Adrenal gland (tissue), 12 donors: ENCODE data around the gene NOSIP. TPM values are rescaled to one million over a fixed set of nuclear protein-coding genes. Genes with fewer than 3 reads are reported as not detected.

ENCODE experiments used
- DNase-seq, 7 donors: peaks; one replicate each; pipeline ENCODE4 v3.0.0-alpha.2; 2019 to 2020
- H3K27ac ChIP-seq, 5 donors: fragments of 200-600 bp; sonication (generic) in 4 of 5; 1 replicate in 3 of 5; 2 replicates in 2 of 5; pipeline versions ENCODE4 v1.5.1 to v1.8.0; 2016 to 2020; ENCODE audit warnings: mild to moderate bottlenecking in 1 of 5
- H3K27me3 ChIP-seq: fragments of 200-600 bp; 2 replicates; pipeline ENCODE4 v1.8.0; 2021
- H3K36me3 ChIP-seq, 2 donors: fragments of 200-600 bp; replicated peaks in 1 of 2; 1 replicate in 1 of 2; 2 replicates in 1 of 2; pipeline versions ENCODE4 v1.5.1 to v1.8.0; 2018 to 2022
- H3K4me1 ChIP-seq, 2 donors: fragments of 200-600 bp; replicated peaks in 1 of 2; 1 replicate in 1 of 2; 2 replicates in 1 of 2; pipeline versions ENCODE4 v1.5.1 to v1.8.0; 2018 to 2021
- H3K4me3 ChIP-seq, 4 donors: fragments of 200-600 bp; sonication (generic) in 3 of 4; one replicate each; pipeline ENCODE4 v1.5.1; 2016 to 2018
- H3K9me3 ChIP-seq, 3 donors: fragments of 200-600 bp; sonication (generic) in 1 of 3; replicated peaks in 1 of 3; 1 replicate in 2 of 3; 2 replicates in 1 of 3; pipeline versions ENCODE4 v1.5.1 to v1.8.0; 2016 to 2021
- POLR2A ChIP-seq, 2 donors: fragments of 450-650 bp; IDR thresholded peaks; one replicate each; pipeline ENCODE4 v1.6.1; 2017; ENCODE audit warnings: antibody characterized with exemption in 2 of 2, mild to moderate bottlenecking in 2 of 2, moderate library complexity in 1 of 2
- WGBS, 4 donors: extraction: QIAGEN DNeasy Blood & Tissue Kit in 2 of 4; methylation state at CpG; one replicate each; pipeline versions ENCODE4 v1.1.5 to v1.1.7; 2013 to 2017; 5-methylcytosine and 5-hydroxymethylcytosine counted together
- intact Hi-C, 2 donors: fragments of 100-400 bp; cut with DNase I; formaldehyde crosslinking; loops; one replicate each; pipeline versions ENCODE4 v1.14.1 to v1.15.0; 2022 to 2023
- polyA plus RNA-seq, 3 donors: library from polyadenylated mRNA; stranded (reverse); fragments of 200-250 nt in 2 of 3; fragments of 350-450 nt in 1 of 3; fragmentation: Illumina TruSeq in 1 of 3; extraction: RNeasy Lipid Tissue Mini Kit (QIAGEN cat#74804) in 1 of 3; gene quantifications; one replicate each; pipeline ENCODE4 v1.2.3, GENCODE V29; 2013 to 2014
- total RNA-seq, 9 donors: library from RNA; depleted of rRNA in 4 of 9; stranded (reverse); fragments of >200 nt in 4 of 9; fragments of 120-200 nt in 1 of 9; fragmentation: NEBNext Ultra II Directional in 1 of 9; extraction: Animal tissue kit (Norgen Biotek cat#: 25700) in 1 of 9; gene quantifications; one replicate each; pipeline versions ENCODE4 v1.1.0 to v1.2.4, GENCODE V29; 2013 to 2023
- TF ChIP-seq, protein P1 (sequence below), 6 experiments: fragments of 450-650 bp in 4 of 6; fragments of 200-600 bp in 2 of 6; sonication (generic) in 1 of 6; IDR thresholded peaks; 1 replicate in 5 of 6; 2 replicates in 1 of 6; pipeline versions ENCODE4 v1.5.1 to v1.8.0; 2016 to 2021; ENCODE audit warnings: antibody characterized with exemption in 6 of 6, mild to moderate bottlenecking in 2 of 6, moderate library complexity in 1 of 6
- donor health status: healthy with polysubstance abuse.
- donor health status: Bipolar disorder and iron deficiency.
- donor health status: DM: yes; HTN: yes; CAD: no.
- donor health status: DM: no; HTN: no; CAD: no.
- donor health status: DM: no; HTN: no; CAD: no.
- donor health status: DM: yes; HTN: yes; CAD: no.

The NOSIP gene
- total and polyA plus RNA-seq, 12 donors = 35.0 to 159 (median 64.2) TPM

DNA sequence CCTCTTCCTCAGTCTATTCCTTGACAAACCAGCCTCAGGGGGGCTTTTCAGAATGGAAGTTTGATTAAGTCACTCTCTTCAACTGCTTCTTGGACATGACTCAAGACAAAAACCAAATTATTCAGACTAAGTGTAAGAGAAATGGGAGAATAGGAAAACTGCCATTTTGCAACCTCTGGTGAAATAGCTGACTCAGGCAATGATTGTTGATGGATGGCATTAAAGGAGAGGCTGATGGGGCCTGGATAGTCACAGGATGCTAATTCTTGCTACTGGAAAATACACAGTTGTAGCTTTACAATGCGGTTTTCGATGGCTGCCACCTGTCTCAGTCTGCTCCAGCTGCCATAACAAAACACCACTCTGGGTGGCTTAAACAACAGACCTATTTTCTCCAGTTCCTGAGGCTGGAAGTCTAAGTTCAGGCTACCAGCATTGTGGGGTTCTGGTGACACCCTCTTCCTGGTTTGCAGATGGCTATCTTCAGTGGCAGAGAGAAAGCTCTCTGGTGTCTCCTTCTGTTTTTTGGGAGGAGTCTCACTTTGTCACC is 6.1 kb downstream of the NOSIP start:
- intact Hi-C loops = no loop called here
- H3K36me3 ChIP-seq = peaks cover 0 to 8% of the 10 kb centered on the region in 2 donors
- peaks cover 15 to 24% of the 10 kb centered on the region in 2 donors for H3K4me1 ChIP-seq
- no peaks in the 10 kb centered on the region for H3K9me3 ChIP-seq
- DNase-seq = no peak
- no peaks in the 10 kb centered on the region for H3K27me3 ChIP-seq
- H3K27ac ChIP-seq = no peak overlapping the region
- H3K4me3 ChIP-seq = no peak overlapping the region
- TF ChIP-seq, protein P1, sequence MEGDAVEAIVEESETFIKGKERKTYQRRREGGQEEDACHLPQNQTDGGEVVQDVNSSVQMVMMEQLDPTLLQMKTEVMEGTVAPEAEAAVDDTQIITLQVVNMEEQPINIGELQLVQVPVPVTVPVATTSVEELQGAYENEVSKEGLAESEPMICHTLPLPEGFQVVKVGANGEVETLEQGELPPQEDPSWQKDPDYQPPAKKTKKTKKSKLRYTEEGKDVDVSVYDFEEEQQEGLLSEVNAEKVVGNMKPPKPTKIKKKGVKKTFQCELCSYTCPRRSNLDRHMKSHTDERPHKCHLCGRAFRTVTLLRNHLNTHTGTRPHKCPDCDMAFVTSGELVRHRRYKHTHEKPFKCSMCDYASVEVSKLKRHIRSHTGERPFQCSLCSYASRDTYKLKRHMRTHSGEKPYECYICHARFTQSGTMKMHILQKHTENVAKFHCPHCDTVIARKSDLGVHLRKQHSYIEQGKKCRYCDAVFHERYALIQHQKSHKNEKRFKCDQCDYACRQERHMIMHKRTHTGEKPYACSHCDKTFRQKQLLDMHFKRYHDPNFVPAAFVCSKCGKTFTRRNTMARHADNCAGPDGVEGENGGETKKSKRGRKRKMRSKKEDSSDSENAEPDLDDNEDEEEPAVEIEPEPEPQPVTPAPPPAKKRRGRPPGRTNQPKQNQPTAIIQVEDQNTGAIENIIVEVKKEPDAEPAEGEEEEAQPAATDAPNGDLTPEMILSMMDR (IDR thresholded peaks at IDR 0.05) = no peak
- TF ChIP-seq POLR2A (IDR thresholded peaks at IDR 0.05) = no peak
- 87 to 95% (median 92%) methylated on average over 2 of the region's 2 CpGs for WGBS, 4 donors

DNA sequence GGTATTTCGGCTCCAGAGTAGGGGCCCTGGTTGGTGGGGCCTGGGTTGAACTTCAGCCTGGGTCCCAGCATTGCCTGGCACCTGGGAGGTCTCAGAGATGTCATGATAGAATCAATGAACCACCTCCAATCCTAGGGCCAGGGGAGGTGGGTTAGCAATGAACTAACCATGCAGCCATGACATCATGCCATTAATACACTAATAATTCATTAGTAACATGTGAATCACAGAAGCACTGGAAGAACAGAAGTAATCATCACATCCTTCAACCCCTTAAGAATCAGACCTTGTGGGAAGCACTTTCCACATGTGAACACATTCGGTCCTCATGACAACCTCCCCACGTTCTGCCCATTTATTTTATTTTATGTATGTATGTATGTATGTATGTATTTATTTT is 6.9 kb downstream of the NOSIP start:
- peaks cover 13 to 17% of the 10 kb centered on the region in 2 donors for H3K4me1 ChIP-seq
- no peak overlapping the region for H3K4me3 ChIP-seq
- no peaks in the 10 kb centered on the region for H3K9me3 ChIP-seq
- H3K27ac ChIP-seq = no peak overlapping the region
- H3K36me3 ChIP-seq = peaks cover 0 to 8% of the 10 kb centered on the region in 2 donors
- intact Hi-C loops = no loop called here
- no peak for DNase-seq
- WGBS, 4 donors = 71 to 86% (median 80%) methylated on average over 2 to 3 of the region's 3 CpGs
- no peaks in the 10 kb centered on the region for H3K27me3 ChIP-seq
- TF ChIP-seq POLR2A (IDR thresholded peaks at IDR 0.05) = no peak
- TF ChIP-seq, protein P1 (IDR thresholded peaks at IDR 0.05) = no peak

DNA sequence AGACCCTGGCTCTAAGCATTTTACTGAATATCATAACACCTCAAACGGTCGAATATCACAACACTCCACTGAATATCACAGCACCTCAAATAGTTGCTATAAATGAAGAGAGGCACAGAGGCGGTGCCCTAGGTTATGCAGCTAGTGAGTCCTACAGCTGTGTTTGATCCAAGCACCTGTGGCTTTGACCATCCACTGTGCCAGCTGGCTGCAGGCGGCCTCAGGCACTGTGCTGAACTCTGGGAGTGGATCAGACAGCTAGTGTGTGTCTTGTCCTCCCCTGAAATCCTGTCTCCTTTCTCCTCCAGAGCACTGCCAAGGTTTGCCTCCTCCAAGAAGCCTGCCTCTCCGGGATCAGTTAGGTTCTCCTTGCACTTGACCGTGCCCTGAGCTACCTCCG is 7.3 kb downstream of the NOSIP start:
- TF ChIP-seq POLR2A (IDR thresholded peaks at IDR 0.05) = no peak
- TF ChIP-seq, protein P1 (IDR thresholded peaks at IDR 0.05) = no peak
- Histone ChIP-seq H3K27ac (no peak overlapping the region), H3K36me3 (peaks cover 0 to 8% of the 10 kb centered on the region in 2 donors), H3K4me1 (peaks cover 13 to 21% of the 10 kb centered on the region in 2 donors), H3K9me3 (no peaks in the 10 kb centered on the region), H3K4me3 (no peak overlapping the region), H3K27me3 (no peaks in the 10 kb centered on the region)
- DNase-seq = no peak
- intact Hi-C loops = no loop called here
- WGBS, 4 donors = 90 to 94% (median 91%) methylated on average over 4 to 7 of the region's 7 CpGs

DNA sequence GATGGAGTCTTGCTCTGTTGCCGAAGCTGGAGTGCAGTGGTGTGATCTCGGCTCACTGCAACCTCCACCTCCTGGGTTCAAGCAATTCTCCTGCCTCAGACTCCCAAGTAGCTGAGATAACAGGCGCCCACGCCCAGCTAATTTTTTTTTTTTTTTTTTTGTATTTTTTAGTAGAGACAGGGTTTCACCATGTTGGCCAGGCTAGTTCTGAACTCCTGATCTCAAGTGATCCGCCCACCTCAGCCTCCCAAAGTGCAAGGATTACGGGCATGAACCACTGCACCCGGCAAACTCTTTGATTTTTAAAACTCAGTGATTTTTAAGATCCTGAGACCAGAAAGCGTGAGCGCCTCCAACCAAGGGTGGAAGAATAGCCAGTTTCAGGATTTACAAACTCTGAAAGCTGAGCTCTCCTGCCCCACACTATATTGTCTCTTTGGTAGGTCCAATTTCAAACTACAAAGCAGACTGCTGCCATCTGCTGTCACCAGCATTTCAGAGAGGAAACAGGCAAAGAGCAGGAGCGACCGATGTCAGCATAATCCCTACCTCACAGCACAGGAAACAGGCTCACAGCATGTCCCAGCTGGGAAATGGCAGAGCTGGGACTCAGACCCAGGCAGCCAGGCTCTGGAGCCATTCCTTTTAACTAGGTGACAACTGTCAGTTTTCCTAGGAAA is 9.2 kb downstream of the NOSIP start:
- Histone ChIP-seq H3K27ac (peak overlapping the region in 3 of 5 donors; percentile 43 to 65 (median 63)), H3K9me3 (no peaks in the 10 kb centered on the region), H3K27me3 (no peaks in the 10 kb centered on the region), H3K36me3 (peaks cover 0 to 5% of the 10 kb centered on the region in 2 donors), H3K4me1 (peaks cover 13 to 23% of the 10 kb centered on the region in 2 donors), H3K4me3 (no peak overlapping the region)
- TF ChIP-seq POLR2A (IDR thresholded peaks at IDR 0.05) = no peak
- TF ChIP-seq, protein P1 (IDR thresholded peaks at IDR 0.05) = peak in 2 of 6 experiments; percentile 5 to 25
- WGBS, 4 donors = 47 to 52% (median 50%) methylated on average over 10 to 11 of the region's 11 CpGs
- peak in 4 of 7 donors; percentile 34 to 56 (median 46) for DNase-seq
- intact Hi-C loops = no loop called here
